ENCODE data around the gene FTO.

Gene FTO

GRCh38 chr16:54191163-54191562, 487.2 kb downstream of the FTO start:
- ATAC-seq (replicated peaks; ENCODE audit: extremely low read depth, poor library complexity, severe bottlenecking): no peak
- no peak for DNase-seq (ENCODE audit: low spot score in 2 of 2)
- Mint-ChIP-seq H3K9me3 (no peaks in the 10 kb centered on the region), H3K36me3 (ENCODE audit: insufficient read depth) (no peaks in the 10 kb centered on the region), H3K27me3 (peaks cover 46% of the 10 kb centered on the region), H3K4me3 (no peak overlapping the region), H3K4me1 (no peaks in the 10 kb centered on the region), H3K27ac (ENCODE audit: low read depth) (no peak overlapping the region)

GRCh38 chr16:54191592-54191991, 487.6 kb downstream of the FTO start:
- no peak overlapping the region for H3K4me3 Mint-ChIP-seq
- H3K9me3 Mint-ChIP-seq: no peaks in the 10 kb centered on the region
- H3K36me3 Mint-ChIP-seq (ENCODE audit: insufficient read depth): no peaks in the 10 kb centered on the region
- H3K27ac Mint-ChIP-seq (ENCODE audit: low read depth): no peak overlapping the region
- no peaks in the 10 kb centered on the region for H3K4me1 Mint-ChIP-seq
- no peak for DNase-seq (ENCODE audit: low spot score in 2 of 2)
- ATAC-seq (replicated peaks; ENCODE audit: extremely low read depth, poor library complexity, severe bottlenecking): no peak
- H3K27me3 Mint-ChIP-seq: peaks cover 42% of the 10 kb centered on the region

GRCh38 chr16:54193013-54193664, 489.2 kb downstream of the FTO start:
- Mint-ChIP-seq H3K9me3 (no peaks in the 10 kb centered on the region), H3K4me1 (no peaks in the 10 kb centered on the region), H3K36me3 (ENCODE audit: insufficient read depth) (no peaks in the 10 kb centered on the region), H3K27ac (ENCODE audit: low read depth) (no peak overlapping the region), H3K4me3 (no peak overlapping the region), H3K27me3 (peaks cover 26% of the 10 kb centered on the region)
- DNase-seq (ENCODE audit: low spot score in 2 of 2) (no peak), ATAC-seq (replicated peaks; ENCODE audit: extremely low read depth, poor library complexity, severe bottlenecking) (no peak)

- Mint-ChIP-seq H3K4me1 (no peaks in the 10 kb centered on the region), H3K27ac (ENCODE audit: low read depth) (no peak overlapping the region), H3K27me3 (peaks cover 26% of the 10 kb centered on the region), H3K4me3 (no peak overlapping the region), H3K9me3 (no peaks in the 10 kb centered on the region), H3K36me3 (ENCODE audit: insufficient read depth) (no peaks in the 10 kb centered on the region)
- DNase-seq (ENCODE audit: low spot score in 2 of 2) (no peak), ATAC-seq (replicated peaks; ENCODE audit: extremely low read depth, poor library complexity, severe bottlenecking) (peak; percentile 65)
These were observed 489.8 kb downstream of the FTO start for GRCh38 chr16:54193665-54194333.

GRCh38 chr16:54194334-54194743, 490.4 kb downstream of the FTO start:
- ATAC-seq (replicated peaks; ENCODE audit: extremely low read depth, poor library complexity, severe bottlenecking) (no peak), DNase-seq (ENCODE audit: low spot score in 2 of 2) (no peak)
- Mint-ChIP-seq H3K36me3 (ENCODE audit: insufficient read depth) (no peaks in the 10 kb centered on the region), H3K9me3 (no peaks in the 10 kb centered on the region), H3K4me3 (no peak overlapping the region), H3K4me1 (no peaks in the 10 kb centered on the region), H3K27me3 (peaks cover 26% of the 10 kb centered on the region), H3K27ac (ENCODE audit: low read depth) (no peak overlapping the region)

DNA sequence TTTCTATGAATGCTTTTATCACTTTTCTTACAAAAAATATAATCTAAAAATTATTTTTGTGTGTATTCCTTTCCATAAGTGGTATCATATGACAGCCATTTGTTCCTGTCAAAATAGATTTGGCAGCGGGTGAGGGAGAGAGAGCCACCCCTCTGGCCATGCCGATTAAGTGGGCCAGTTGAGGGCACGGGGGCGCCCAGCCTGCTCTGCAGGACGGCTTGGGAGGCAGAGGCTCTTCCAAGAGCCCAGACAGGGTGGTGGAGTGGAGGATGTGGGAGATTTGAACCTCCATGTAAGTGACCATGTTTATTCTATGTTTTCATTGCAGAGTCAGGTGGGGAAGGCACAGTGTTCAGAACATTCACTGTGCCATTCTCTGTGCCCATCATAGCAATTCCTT, 493.8 kb downstream of the FTO start:
- Mint-ChIP-seq H3K36me3 (ENCODE audit: insufficient read depth) (no peaks in the 10 kb centered on the region), H3K4me3 (no peak overlapping the region), H3K9me3 (no peaks in the 10 kb centered on the region), H3K27me3 (peaks cover 10% of the 10 kb centered on the region), H3K4me1 (no peaks in the 10 kb centered on the region), H3K27ac (ENCODE audit: low read depth) (no peak overlapping the region)
- ATAC-seq (replicated peaks; ENCODE audit: extremely low read depth, poor library complexity, severe bottlenecking) (no peak), DNase-seq (ENCODE audit: low spot score in 2 of 2) (no peak)

DNA sequence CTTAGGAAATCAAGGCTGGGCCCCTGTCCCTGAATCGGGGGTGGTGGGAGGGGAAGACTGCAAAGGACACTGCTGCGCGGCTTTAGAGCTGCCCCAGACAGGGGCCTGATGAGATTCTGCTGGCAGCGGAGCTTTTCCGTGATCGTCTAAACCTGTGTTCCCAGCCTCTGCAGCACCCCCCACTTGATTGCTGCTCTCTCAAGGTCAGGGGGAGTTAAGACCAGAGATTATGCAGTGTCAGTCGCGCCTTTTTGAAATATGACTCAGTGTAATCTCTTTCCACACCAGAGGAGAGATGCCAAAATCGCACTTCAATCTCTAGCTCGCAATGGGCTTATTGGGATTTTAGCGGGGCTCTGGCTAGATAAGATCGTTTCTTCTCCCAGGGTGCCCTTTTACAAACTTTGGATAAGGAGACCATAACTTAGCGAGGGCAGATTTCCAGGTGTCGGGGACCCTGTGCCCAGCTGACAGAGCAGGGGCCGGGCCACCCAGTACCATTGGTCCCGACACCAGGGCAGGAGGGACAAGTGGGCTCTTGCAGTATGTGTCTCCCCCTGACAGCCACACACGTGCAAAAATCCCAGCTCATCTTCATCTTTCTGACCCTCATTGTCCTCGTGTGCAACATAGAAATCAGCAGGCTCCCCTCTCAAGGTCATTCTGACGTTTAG, 495.7 kb downstream of the FTO start:
- H3K27ac Mint-ChIP-seq (ENCODE audit: low read depth): no peak overlapping the region
- H3K27me3 Mint-ChIP-seq: peaks cover 19% of the 10 kb centered on the region
- no peaks in the 10 kb centered on the region for H3K4me1 Mint-ChIP-seq
- no peaks in the 10 kb centered on the region for H3K36me3 Mint-ChIP-seq (ENCODE audit: insufficient read depth)
- no peaks in the 10 kb centered on the region for H3K9me3 Mint-ChIP-seq
- no peak overlapping the region for H3K4me3 Mint-ChIP-seq
- ATAC-seq (replicated peaks; ENCODE audit: extremely low read depth, poor library complexity, severe bottlenecking) (no peak), DNase-seq (ENCODE audit: low spot score in 2 of 2) (no peak)

- H3K27me3 Mint-ChIP-seq: peaks cover 19% of the 10 kb centered on the region
- DNase-seq (ENCODE audit: low spot score in 2 of 2) (no peak), ATAC-seq (replicated peaks; ENCODE audit: extremely low read depth, poor library complexity, severe bottlenecking) (no peak)
- no peaks in the 10 kb centered on the region for H3K36me3 Mint-ChIP-seq (ENCODE audit: insufficient read depth)
- H3K4me1 Mint-ChIP-seq: no peaks in the 10 kb centered on the region
- H3K4me3 Mint-ChIP-seq: no peak overlapping the region
- H3K27ac Mint-ChIP-seq (ENCODE audit: low read depth): no peak overlapping the region
- H3K9me3 Mint-ChIP-seq: no peaks in the 10 kb centered on the region
These were observed 496.2 kb downstream of the FTO start for GRCh38 chr16:54200161-54200534.

- no peaks in the 10 kb centered on the region for H3K9me3 Mint-ChIP-seq
- ATAC-seq (replicated peaks; ENCODE audit: extremely low read depth, poor library complexity, severe bottlenecking) (no peak), DNase-seq (ENCODE audit: low spot score in 2 of 2) (no peak)
- no peaks in the 10 kb centered on the region for H3K36me3 Mint-ChIP-seq (ENCODE audit: insufficient read depth)
- no peaks in the 10 kb centered on the region for H3K4me1 Mint-ChIP-seq
- H3K27me3 Mint-ChIP-seq: peaks cover 19% of the 10 kb centered on the region
- no peak overlapping the region for H3K27ac Mint-ChIP-seq (ENCODE audit: low read depth)
- no peak overlapping the region for H3K4me3 Mint-ChIP-seq
These were observed 496.8 kb downstream of the FTO start for GRCh38 chr16:54200720-54201119.

- DNase-seq (ENCODE audit: low spot score in 2 of 2) (no peak), ATAC-seq (replicated peaks; ENCODE audit: extremely low read depth, poor library complexity, severe bottlenecking) (no peak)
- no peaks in the 10 kb centered on the region for H3K4me1 Mint-ChIP-seq
- H3K9me3 Mint-ChIP-seq: no peaks in the 10 kb centered on the region
- H3K36me3 Mint-ChIP-seq (ENCODE audit: insufficient read depth): no peaks in the 10 kb centered on the region
- H3K27ac Mint-ChIP-seq (ENCODE audit: low read depth): no peak overlapping the region
- H3K27me3 Mint-ChIP-seq: peaks cover 22% of the 10 kb centered on the region
- H3K4me3 Mint-ChIP-seq: no peak overlapping the region
These were observed 497.2 kb downstream of the FTO start for GRCh38 chr16:54201200-54201599.

Measured in central memory CD8-positive, alpha-beta T cell (primary cell).